ENCODE measurements around the gene EXOC6B. TPM values are rescaled to one million over a fixed set of nuclear protein-coding genes. Genes with fewer than 3 reads are reported as not detected.

EXOC6B gene
- total RNA-seq, 1 experiment from 2014 or later: 40.1 TPM

- H4K20me1 ChIP-seq (ENCODE audit: control insufficient read depth, insufficient read depth, insufficient read length): no peaks in the 10 kb centered on the region
- no peak overlapping the region for H2BK12ac ChIP-seq (ENCODE audit: insufficient read length, low read depth, low read length)
- H2BK5ac ChIP-seq (ENCODE audit: insufficient read length, low read length): no peak overlapping the region
- no peak overlapping the region for H3K18ac ChIP-seq (ENCODE audit: insufficient read length, low read depth, low read length)
- Mint-ChIP-seq H3K27ac (no peak overlapping the region), H3K36me3 (ENCODE audit: insufficient read depth in 1 of 3, low read depth in 3 of 3) (no peaks in the 10 kb centered on the region), H3K27me3 (ENCODE audit: low read depth) (no peaks in the 10 kb centered on the region; the same call in 1 of the 2 replicates), H3K4me3 (no peak overlapping the region), H3K4me1 (peaks cover 5 to 6% of the 10 kb centered on the region in 2 experiments), H3K9me3 (no peaks in the 10 kb centered on the region)
- H2BK15ac ChIP-seq (ENCODE audit: low read depth, low read length): no peak overlapping the region
- H3K79me1 ChIP-seq (ENCODE audit: insufficient read depth, low read depth, low read length, poor library complexity, severe bottlenecking): no peaks in the 10 kb centered on the region
- H2BK120ac ChIP-seq (ENCODE audit: low read depth, low read length, poor library complexity, severe bottlenecking): no peak overlapping the region
- no CpG with 5 or more reads among the region's 6 CpGs for WGBS (ENCODE audit: extremely low coverage, insufficient read length, low lambda C conversion rate)
- H3K27me3 ChIP-seq (ENCODE audit: insufficient read depth, low read length): no peaks in the 10 kb centered on the region
- no peak overlapping the region for H3K56ac ChIP-seq (ENCODE audit: insufficient read length, low read depth, low read length)
- H3K4me1 ChIP-seq (ENCODE audit: insufficient read depth, low read length): no peaks in the 10 kb centered on the region; the same call in 1 of the 2 replicates
- H2AFZ ChIP-seq (ENCODE audit: low read length): no peak overlapping the region
- no peaks in the 10 kb centered on the region for H3K9me3 ChIP-seq (ENCODE audit: control insufficient read depth, low read depth, low read length)
- TF ChIP-seq, protein P1, sequence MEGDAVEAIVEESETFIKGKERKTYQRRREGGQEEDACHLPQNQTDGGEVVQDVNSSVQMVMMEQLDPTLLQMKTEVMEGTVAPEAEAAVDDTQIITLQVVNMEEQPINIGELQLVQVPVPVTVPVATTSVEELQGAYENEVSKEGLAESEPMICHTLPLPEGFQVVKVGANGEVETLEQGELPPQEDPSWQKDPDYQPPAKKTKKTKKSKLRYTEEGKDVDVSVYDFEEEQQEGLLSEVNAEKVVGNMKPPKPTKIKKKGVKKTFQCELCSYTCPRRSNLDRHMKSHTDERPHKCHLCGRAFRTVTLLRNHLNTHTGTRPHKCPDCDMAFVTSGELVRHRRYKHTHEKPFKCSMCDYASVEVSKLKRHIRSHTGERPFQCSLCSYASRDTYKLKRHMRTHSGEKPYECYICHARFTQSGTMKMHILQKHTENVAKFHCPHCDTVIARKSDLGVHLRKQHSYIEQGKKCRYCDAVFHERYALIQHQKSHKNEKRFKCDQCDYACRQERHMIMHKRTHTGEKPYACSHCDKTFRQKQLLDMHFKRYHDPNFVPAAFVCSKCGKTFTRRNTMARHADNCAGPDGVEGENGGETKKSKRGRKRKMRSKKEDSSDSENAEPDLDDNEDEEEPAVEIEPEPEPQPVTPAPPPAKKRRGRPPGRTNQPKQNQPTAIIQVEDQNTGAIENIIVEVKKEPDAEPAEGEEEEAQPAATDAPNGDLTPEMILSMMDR (conservative IDR thresholded peaks at IDR 0.05): no peak
- H3T11ph ChIP-seq (ENCODE audit: low read length): no peak overlapping the region
- no peak overlapping the region for H4K91ac ChIP-seq (ENCODE audit: insufficient read length, low read depth, low read length)
- no peak overlapping the region for H2AK5ac ChIP-seq (ENCODE audit: insufficient read length, low read length)
- H3K4ac ChIP-seq (ENCODE audit: low read depth, low read length): no peak overlapping the region
- H3K79me2 ChIP-seq (ENCODE audit: insufficient read depth, low read length): no peaks in the 10 kb centered on the region
- H3K14ac ChIP-seq (ENCODE audit: insufficient read depth, low read length): no peak overlapping the region
- no peak for DNase-seq
- H3K4me2 ChIP-seq (ENCODE audit: insufficient read depth, insufficient read length, low read length): no peak overlapping the region
- H3K9ac ChIP-seq (ENCODE audit: extremely low read depth, insufficient read length, low read length): no peak overlapping the region
- no peak overlapping the region for H3K27ac ChIP-seq (ENCODE audit: insufficient read length, low read depth, low read length)
- no peak overlapping the region for H3K23ac ChIP-seq (ENCODE audit: insufficient read length, low read depth, low read length)
- H4K5ac ChIP-seq (ENCODE audit: insufficient read length, low read depth, low read length): no peak overlapping the region
- H3K23me2 ChIP-seq (ENCODE audit: insufficient read length, low read depth, low read length, poor library complexity, severe bottlenecking): no peaks in the 10 kb centered on the region
- no peak overlapping the region for H4K8ac ChIP-seq (replicated peaks; ENCODE audit: insufficient read length, low read depth, low read length)
- no peak overlapping the region for H2BK20ac ChIP-seq (ENCODE audit: low read depth, low read length, poor library complexity, severe bottlenecking)
Measured at GRCh38 chr2:72846171-72847095, 20.6 kb upstream of the EXOC6B start.
